SK-N-MC (cell line): ENCODE measurements around the gene SEPTIN7.

Experiments
- EZH2 ChIP-seq: fragments of 200-600 bp; sonication (generic); IDR thresholded peaks from one replicate; pipeline ENCODE4 v1.6.1; 2017; ENCODE audit warnings: antibody characterized with exemption
- FOXP2 ChIP-seq: optimal IDR thresholded peaks from 2 replicates; pipeline ENCODE3; 2011; ENCODE audit warnings: mild to moderate bottlenecking, moderate library complexity; ENCODE audit not compliant: insufficient read depth; ENCODE audit errors: extremely low read length, control extremely low read depth
- POLR2AphosphoS5 ChIP-seq: IDR thresholded peaks from 2 replicates; pipeline ENCODE4 v1.6.1; 2012; ENCODE audit warnings: mild to moderate bottlenecking, low read depth, low read length, borderline replicate concordance

- TF ChIP-seq POLR2AphosphoS5, result no peak
- TF ChIP-seq EZH2, result no peak
- no peak for TF ChIP-seq FOXP2
These were observed 46.9 kb upstream of the SEPTIN7 start for GRCh38 chr7:35753761-35754603.
